HG02981 (cell line): ENCODE measurements around the gene PLCL2.
"Not testable (repeated sequence)": the region's sequence is repeated elsewhere in the genome, so short reads cannot be mapped to it uniquely, and the experiment has no call there.

ENCODE experiments used
- ATAC-seq: cut with Tn5 transposase; IDR thresholded peaks from one replicate; pipeline ENCODE4 v1.9.1; 2021; ENCODE audit warnings: mild to moderate bottlenecking, moderate library complexity; ENCODE audit not compliant: unreplicated experiment

Gene PLCL2

DNA sequence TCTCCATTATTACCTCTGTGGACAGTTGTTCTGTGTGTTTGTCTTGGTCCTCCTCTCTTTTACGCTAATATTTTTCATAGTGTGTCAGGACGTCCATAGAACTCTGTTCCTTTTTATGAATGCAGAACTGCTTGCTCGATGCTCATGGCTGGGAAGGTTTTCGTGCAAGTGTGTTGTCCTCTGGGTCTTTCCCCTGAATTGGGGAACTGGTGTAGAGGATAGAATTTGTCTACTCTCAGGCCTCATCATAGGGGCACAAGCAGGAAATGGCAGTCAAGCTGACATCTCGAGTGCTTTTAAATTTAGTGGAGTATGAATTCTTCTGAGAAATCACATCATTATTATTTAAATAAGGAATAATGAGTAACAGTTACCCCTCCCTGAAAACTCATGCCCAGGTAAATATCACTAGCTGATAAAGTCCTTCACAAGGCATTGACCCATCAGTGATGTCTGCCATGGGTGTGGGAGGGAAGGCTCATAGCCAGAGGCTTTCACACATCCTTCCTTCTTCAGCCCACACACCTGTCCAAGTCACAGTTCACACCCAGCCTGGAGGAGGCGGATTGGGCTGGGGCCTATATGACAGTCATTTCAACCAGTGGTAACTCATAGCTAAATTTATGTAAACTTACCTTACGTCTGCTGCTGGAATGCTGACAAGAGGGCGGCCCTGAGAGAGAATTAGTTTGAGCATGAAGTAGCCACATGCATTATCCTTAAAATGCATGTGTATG is 226.1 kb downstream of the PLCL2 start:
- ATAC-seq = no peak

DNA sequence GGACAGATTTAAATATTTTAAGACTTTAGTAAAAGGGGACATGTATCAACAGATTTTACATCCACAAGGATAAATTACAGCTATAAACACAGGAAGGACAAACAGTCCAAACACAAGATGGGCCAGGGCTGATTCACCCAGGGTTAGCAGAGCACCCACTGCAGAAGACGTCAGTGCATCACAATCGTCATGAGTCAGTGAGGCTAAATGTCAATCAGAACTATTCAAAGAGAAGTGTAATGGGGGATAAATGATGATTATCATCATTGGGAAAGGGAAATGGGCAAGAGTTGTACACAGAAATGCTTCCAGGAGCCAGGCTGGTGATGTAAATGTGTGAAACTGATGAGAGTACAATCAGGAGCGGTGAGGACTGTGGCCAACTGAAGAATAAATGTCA is 226.8 kb downstream of the PLCL2 start:
- no peak for ATAC-seq

DNA sequence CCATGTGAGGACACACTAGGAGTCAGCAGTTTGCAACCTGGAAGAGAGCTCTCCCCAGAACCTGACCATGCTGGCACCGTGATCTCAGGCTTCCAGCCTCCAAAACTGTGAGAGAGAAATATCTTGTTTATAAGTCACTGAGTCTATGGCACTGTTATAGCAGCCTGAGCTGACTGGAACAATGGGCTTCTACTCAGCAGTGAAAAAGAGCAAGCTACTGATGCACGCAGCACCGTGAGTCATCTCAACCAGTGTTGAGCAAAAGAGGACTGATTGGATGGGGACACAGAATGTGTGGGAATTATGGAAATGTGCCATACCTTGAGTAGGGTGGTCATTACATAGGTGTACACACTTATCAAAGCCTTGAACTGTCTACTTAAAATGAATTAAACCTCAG is 230.4 kb downstream of the PLCL2 start:
- no peak for ATAC-seq

DNA sequence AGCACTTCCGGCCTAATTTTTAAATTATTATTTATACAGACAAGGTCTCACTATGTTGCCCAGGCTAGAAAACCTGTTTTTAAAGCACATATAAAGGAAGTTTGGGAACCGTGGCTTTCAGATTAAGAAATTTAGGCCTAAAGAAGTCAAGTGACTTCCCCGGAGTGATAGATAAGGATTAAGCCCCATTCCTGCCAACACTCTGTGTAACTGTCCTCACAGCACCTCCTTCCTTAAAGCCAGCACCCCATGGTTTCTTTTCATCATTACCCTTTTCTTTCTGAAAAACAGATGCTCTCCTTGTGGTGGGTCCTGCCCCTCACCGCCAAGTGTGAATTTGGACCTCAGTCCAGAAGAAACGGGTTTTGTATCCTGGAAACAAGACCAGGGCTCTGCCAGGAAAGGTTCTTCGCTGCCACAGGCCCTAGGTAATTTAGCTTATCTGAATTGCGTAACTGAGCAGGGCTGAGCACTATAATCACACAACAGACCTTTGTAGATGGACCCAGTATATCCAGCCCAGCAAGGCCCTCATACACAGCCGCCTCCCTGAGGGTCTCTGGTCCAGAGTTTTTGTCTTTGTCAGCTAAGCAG is 231.3 kb downstream of the PLCL2 start:
- no peak for ATAC-seq

DNA sequence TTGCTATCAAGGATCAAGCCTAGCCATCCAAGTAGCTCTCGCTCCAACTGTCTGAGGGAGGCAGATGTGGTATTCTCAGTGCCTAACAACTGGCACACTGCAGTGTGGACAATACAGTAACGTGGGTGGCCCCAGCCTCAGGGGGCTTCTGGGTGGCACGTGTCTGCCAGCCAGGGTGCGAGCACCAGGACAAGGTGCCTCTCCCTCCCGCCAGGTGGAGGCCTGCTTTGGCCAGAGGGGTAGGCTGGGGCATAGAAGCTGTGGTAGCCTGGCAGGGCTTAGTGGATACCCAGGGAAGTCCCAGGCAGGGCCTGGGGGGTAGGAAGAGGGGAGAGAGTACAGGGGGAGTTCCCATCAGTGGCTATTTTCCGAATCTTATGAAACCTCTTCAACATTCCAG is 234.0 kb downstream of the PLCL2 start:
- ATAC-seq = no peak

DNA sequence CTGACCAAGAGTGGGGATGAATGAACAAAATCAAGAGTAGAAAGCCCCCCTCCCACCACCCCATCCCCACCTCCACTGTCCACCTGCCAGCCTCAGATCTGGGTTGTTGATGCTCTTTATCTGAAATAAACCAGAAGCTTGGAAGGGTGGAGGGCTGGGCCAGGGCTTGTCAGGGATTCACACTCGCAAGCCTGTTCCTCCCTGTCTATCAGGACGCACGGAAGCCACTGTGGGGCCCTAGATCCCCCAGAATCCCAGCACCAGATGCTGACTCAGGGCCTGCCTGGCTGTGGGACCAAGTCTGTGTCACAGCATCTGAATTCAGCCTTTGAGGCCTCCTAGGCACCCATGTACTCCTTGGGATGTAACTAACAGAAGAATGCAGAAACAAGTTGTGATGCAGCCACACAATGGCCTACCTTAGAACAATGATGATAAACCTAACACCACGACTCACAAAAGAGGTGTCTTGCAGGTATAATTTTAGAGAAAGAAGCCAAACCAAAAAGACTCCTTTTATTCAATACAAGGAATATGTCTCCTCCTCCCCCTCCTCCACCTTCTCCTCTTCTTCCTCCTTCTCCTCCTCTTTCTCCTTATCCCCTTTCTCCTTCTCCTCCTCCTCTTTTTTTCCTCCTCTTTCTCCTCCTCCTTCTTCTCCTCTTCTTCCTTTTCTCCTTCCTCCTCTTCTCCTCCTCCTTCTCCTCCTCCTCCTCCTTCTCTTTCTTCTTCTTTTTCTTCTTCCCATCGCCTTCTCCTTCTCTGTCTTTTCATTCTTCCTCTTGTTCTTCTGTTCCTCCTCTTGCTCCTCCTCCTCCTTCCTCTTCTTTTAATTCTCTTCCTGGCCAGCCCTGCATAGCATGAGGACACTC is 234.7 kb downstream of the PLCL2 start:
- ATAC-seq = no peak

DNA sequence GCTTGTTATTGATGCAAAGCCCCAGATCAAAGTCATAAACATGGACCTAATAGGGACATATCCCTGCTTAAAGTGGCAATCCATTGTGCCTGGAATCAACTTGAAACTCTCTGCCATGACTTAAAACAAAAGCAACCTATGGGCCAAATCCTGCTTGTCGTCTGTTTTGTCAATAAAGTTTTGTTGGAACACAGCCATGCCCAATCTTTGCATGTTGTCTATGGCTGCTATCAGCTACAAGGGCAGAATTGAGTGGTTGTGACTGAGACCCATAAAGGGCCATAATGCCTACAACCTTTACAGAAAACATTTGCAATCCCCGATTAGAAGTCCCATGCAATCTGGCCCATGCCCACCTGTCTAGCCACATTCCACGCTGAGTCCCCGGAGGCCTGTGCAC is 235.4 kb downstream of the PLCL2 start:
- ATAC-seq = no peak

DNA sequence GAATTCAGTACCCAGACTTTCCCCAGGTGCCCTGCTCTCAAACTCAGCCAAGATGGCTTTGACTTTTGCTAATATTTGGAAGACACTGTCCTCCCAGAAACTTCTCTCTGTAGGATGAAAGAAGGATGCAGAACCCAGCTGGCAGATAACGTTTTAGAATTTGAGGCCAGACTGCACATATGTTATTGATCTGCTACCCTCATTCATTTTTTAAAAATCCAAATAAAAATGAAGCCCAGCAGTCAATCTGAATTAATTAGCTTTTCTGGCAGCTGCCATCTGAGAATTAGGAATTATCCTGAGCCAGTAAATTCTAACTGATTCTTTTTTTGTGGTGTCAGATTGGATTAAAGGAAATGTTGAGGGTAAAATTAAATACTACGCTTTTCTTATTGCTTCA is 236.6 kb downstream of the PLCL2 start:
- no peak for ATAC-seq

DNA sequence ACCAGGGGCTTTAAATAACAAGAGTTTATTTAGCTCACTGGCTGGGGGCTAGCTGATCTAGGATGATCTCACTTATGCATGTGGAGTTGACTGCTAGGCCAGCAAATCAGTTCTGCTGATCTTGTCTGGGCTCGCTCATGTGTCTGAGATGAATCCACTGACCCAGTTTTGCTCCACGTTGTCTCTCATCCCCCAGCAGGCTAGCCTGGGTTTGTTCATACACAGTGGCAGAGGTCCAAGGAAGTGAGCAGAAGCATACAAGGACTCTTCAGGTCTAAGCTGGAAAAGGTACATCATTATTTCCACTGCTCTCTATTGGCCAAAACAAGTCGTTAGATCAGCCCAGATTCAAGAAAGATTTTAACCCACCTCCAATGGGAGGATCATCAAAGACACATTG is 238.0 kb downstream of the PLCL2 start:
- no peak for ATAC-seq

DNA sequence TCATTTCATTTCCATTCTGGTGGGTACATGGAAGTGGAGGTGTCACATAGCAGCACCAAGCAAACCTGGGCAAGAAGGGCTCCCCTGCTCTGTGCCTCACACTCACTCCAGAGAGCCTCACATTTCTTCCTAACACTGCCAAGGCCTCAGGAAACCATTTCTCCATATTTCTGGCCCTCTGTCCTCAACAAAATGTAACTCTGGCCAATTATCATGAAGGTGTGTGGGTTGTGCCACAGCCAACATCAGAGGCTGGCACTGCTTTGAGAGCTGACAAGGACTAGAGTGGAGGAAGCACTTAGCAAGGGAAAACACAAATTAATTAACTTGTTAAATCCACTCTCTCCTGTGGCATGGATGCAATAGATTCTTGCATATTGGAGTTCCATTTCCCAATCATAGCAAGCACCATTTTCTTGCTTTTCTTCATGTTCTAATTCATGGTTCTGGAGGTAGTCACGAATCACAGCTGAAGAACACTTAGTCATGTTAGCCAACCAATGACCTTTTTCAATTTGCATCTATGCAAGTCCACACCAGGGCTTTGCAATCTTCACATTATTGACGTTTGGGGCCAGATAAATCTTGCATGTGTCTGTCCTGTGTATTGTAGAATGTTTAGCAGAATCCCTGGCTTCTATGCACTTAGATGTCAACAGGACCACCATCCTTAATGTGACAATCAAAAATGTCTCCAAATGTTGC is 241.1 kb downstream of the PLCL2 start:
- no peak for ATAC-seq

DNA sequence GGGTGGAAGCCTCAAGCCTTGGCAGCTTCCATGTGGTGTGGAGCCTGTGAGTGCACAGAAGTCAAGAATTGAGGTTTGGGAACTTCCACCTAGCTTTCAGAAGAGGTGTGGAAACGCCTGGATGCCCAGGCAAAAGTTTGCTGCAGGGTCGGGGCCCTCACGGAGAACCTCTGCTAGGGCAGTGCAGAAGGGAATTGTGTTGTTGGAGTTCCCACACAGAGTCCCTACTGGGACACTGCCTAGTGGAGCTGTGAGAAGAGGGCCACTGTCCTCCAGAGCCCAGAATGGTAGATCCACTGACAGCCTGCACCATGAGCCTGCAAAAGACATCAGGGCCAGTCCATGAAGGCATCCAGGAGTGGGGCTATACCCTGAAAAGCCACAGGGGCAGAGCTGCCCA is 243.9 kb downstream of the PLCL2 start:
- not testable (repeated sequence) for ATAC-seq

DNA sequence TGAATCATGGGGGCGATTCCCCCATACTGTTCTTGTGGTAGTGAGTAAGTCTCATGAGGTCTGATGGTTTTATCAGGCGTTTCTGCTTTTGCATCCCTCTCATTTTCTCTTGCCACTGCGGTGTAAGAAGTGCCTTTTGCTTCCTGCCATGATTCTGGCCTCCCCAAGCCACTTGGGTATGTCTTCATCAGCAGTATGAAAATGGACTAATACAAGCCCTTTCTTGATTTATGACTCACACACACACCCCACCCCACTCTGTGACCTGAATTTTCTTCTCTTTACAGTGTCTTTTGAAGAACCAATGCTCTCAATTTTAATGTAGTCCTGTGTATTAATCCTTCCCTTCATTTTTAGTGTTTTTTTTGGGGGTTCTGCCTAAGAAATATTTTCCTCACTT is 244.8 kb downstream of the PLCL2 start:
- ATAC-seq = no peak

DNA sequence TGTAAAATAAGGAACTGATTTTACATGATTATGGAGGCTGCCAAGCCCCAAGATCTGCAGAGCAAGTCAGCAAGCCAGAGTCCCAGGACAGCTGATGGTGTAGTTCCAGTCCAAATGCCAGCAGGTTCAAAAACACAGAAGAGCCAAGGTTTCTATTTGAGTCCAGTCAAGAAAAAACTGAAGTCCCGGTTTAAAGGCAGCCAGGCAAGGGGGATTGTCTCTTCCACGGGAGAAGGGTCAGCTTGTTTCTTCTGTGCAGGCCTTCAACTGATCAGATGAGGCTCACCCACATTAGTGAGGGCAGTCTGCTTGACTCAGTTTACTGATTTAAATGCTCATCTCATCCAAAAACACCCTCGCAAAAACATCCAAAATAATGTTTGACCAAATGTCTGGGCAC is 246.2 kb downstream of the PLCL2 start:
- no peak for ATAC-seq

DNA sequence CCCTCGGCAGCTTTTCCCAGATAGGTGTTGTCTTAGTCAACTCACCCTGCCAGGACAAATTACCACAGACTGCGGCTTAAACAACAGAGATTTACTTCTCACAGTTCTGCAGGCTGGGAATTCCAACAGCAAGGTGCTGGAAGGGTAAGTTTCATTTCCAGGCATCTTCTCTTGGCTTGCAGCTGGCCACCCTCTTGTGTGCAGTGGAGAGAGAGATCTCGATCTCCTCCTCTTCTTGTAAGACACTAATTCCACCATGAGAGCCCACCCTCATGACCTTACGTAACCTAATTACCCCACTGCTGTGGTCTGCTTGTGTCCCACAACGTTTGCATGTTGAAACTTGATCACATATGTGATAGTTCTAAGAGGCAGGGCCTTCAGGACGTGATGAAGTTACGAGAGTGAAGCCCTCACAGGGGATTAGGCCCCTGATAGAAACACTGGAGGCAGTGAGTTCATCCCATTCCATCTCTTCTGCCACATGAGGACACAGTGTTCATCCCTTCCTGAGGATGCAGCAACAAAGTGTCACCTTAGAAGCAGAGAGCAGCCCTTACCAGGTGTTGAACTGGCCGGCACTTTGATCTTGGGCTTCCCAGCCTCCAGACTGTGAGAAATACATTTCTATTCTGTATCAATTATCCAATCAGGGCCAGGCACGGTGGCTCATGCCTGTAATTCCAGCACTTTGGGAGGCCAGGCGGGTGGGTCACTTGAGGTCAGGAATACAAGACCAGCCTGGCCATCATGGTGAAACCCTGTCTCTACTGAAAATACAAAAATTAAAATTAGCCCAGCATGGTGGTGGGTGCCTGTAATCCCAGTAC is 247.7 kb downstream of the PLCL2 start:
- no peak for ATAC-seq

DNA sequence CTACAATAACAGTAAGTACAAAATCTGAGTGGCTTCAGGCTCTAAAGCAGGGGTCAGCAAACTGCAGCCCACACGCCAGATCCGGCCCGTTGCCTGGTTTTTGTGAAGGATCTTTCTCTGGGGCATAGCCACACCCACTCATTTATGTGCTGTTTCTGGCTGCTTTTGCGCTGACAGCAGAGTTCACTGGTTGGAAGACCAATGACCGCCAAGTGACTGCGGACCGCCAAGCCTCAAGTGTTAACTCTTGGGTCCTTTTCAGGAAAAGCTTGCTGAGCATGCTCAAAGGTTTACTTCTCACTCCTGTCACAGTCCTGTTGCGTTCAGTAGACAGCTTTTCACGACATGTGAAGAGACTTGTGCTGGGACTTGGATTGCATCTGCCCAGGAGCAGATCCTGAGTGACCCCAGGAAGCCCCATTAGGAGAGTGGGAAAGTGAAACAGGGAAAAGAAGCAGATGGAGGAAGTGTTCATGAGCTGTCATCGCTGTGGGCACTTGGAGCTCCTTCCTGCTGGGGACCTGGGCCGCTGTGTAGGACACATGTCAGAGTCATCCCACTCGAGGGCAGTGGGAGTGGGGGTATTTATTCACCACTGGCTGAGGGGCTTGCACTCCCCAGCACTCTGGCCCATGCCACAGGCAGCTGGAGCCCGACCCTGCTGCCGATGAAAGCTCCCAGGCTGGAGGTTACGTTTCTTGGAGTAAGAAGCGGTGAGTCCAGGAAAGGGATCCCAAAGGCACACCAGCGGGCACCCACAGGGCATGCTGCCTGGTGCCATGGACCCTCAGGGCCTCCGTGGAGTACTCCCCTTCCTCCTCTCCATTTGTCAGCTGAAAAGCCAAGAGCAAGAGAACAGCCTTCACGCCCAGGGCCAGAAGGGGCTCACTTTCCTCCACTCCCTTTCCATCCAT is 249.1 kb downstream of the PLCL2 start:
- ATAC-seq = no peak

DNA sequence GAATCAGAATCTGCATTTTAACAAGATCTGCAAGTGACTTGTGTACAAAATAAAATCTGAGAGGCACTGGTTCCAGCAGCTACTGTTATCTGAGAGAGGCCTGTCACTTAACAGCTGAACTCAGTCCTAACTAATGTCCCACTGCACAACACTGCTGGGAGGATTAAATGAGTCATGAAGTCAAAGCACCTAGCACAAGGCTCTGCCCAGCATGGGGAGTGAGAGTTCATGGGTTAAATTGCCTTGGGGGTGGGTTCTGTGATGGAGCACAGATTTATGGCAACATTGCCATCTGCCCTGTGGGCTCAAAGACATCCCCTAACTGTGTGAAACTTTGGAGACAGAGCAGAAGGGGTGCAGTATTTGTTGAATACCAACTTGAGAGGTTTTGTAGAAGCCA is 250.9 kb downstream of the PLCL2 start:
- ATAC-seq = no peak

DNA sequence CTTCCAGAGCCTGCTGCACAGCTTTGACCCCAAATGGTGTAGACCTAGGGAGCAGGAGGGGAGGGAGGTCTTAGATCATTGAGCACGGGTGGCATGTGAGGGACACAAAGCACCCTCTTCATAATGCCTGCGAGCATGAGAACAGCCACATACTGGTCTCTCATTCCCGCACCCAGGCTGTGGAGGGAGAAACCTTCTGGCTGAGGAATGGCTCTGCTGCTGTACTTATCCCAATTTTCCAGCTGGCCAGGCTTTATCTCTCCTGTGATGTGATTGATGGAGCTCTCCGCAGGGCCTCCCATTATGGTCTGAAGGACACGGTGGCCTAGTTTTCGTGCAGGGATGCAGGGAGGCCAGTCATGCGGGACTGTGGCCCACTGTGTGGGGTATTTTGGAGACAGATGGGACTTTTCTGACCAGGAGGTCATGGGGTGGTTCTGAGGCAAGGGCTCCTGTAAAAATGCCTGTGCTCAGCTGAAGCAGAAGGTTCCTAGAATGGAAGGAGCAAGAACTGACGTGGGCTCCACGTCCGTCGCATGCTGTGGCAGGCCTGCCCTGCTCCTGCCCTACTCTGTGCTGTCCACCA is 251.5 kb downstream of the PLCL2 start:
- ATAC-seq = no peak

DNA sequence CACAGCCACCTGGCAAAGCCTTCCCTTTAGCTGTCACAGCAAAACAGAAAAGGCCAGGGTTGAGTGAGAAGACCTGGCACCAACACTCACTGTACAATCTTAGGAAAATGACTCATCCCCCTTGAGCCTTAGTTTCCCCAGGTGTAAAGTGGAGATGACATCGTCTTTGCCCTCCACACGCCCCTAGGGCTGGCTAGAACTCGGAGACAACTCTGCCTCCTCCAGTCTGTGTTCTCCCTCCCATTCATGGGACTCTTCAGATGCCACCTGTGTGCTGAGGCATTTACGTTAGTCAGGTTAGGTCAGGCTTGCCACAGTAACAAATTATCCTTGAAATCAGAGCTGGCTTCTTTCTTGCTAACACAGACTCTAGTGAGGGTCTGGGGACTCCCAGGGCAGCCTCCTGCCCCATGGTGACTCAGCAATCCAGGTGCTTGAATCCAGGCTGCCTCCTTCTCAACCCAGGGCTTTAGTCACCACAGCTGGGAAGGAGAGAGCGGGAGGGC is 252.6 kb downstream of the PLCL2 start:
- no peak for ATAC-seq
